ENCODE results near the gene BLOC1S3. TPM values are rescaled to one million over a fixed set of nuclear protein-coding genes. Genes with fewer than 3 reads are reported as not detected.

The BLOC1S3 gene
- total and polyA plus RNA-seq, 7 experiments from 2014 or later = 6.9 to 24.9 (median 15.4) TPM

GRCh38 chr19:45202637-45203036 is 24.1 kb downstream of the BLOC1S3 start:
- H3K9me3 Mint-ChIP-seq = no peaks in the 10 kb centered on the region
- intact Hi-C loops (cut with micrococcal nuclease) = no loop called here
- no peaks in the 10 kb centered on the region for H3K4me1 Mint-ChIP-seq
- Histone ChIP-seq H3K4me3 (ENCODE audit: low read length) (no peak overlapping the region), H3K36me3 (ENCODE audit: control insufficient read depth in 2 of 3, insufficient read depth in 3 of 3, low read length in 3 of 3) (no peaks in the 10 kb centered on the region), H3K4me1 (ENCODE audit: control insufficient read depth in 2 of 2, insufficient read depth in 2 of 2, low read length in 2 of 2) (no peaks in the 10 kb centered on the region), H3K9me3 (ENCODE audit: control insufficient read depth in 2 of 3, low read length in 3 of 3) (no peaks in the 10 kb centered on the region), H3K27me3 (ENCODE audit: control insufficient read depth in 2 of 2, insufficient read depth in 2 of 2, low read length in 2 of 2) (no peaks in the 10 kb centered on the region), H3K27ac (ENCODE audit: low read depth, low read length) (no peak overlapping the region)
- POLR2A ChIA-PET = no interaction called here
- H3K36me3 Mint-ChIP-seq = peaks cover 0 to 4% (median 0%) of the 10 kb centered on the region in 5 donors
- no peak overlapping the region for H3K27ac Mint-ChIP-seq
- DNase-seq (no peak), ATAC-seq (no peak)
- CTCF ChIA-PET = no interaction called here
- H3K4me3 Mint-ChIP-seq = no peak overlapping the region
- peaks cover 0 to 8% (median 0%) of the 10 kb centered on the region in 5 donors for H3K27me3 Mint-ChIP-seq

- Mint-ChIP-seq H3K36me3 (peaks cover 0 to 4% (median 0%) of the 10 kb centered on the region in 5 donors), H3K4me3 (no peak overlapping the region), H3K27me3 (peaks cover 0 to 9% (median 0%) of the 10 kb centered on the region in 5 donors), H3K27ac (no peak overlapping the region), H3K4me1 (peaks cover 0 to 6% (median 0%) of the 10 kb centered on the region in 7 donors), H3K9me3 (no peaks in the 10 kb centered on the region)
- no peaks in the 10 kb centered on the region for H3K4me1 ChIP-seq (ENCODE audit: control insufficient read depth in 2 of 2, insufficient read depth in 2 of 2, low read length in 2 of 2)
- no peak for ATAC-seq
- no peak overlapping the region for H3K4me3 ChIP-seq (ENCODE audit: low read length)
- DNase-seq = no peak
- no peaks in the 10 kb centered on the region for H3K36me3 ChIP-seq (ENCODE audit: control insufficient read depth in 2 of 3, insufficient read depth in 3 of 3, low read length in 3 of 3)
- CTCF ChIA-PET = no interaction called here
- H3K27ac ChIP-seq (ENCODE audit: low read depth, low read length) = no peak overlapping the region
- no peaks in the 10 kb centered on the region for H3K27me3 ChIP-seq (ENCODE audit: control insufficient read depth in 2 of 2, insufficient read depth in 2 of 2, low read length in 2 of 2)
- POLR2A ChIA-PET = no interaction called here
- H3K9me3 ChIP-seq (ENCODE audit: control insufficient read depth in 2 of 3, low read length in 3 of 3) = no peaks in the 10 kb centered on the region
- intact Hi-C loops (cut with micrococcal nuclease) = no loop called here
Observed at GRCh38 chr19:45205810-45206209, 27.2 kb downstream of the BLOC1S3 start.

DNA sequence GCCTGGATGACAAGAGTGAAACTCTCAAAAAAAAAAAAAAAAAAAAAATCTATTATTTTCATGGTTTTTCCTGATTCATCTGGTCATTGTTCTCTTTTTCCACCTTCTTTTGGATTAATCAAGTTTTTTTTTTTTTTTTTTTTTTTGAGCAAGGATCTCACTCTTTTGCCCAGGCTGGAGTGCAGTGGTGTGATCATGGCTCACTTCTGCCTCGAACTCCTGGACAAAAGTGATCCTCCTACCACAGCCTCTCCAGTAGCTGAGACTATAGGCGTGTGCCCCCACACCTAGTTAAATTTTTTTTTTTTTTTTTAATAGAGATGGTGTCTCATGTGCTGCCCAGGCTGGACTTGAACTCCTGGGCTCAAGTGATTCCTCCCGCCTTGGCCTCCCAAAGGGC is 27.7 kb downstream of the BLOC1S3 start:
- Histone ChIP-seq H3K4me1 (ENCODE audit: control insufficient read depth in 2 of 2, insufficient read depth in 2 of 2, low read length in 2 of 2) (no peaks in the 10 kb centered on the region), H3K27ac (ENCODE audit: low read depth, low read length) (no peak overlapping the region), H3K9me3 (ENCODE audit: control insufficient read depth in 2 of 3, low read length in 3 of 3) (no peaks in the 10 kb centered on the region), H3K36me3 (ENCODE audit: control insufficient read depth in 2 of 3, insufficient read depth in 3 of 3, low read length in 3 of 3) (no peaks in the 10 kb centered on the region), H3K4me3 (ENCODE audit: low read length) (no peak overlapping the region), H3K27me3 (ENCODE audit: control insufficient read depth in 2 of 2, insufficient read depth in 2 of 2, low read length in 2 of 2) (no peaks in the 10 kb centered on the region)
- H3K27ac Mint-ChIP-seq = no peak overlapping the region
- H3K36me3 Mint-ChIP-seq = peaks cover 0 to 4% (median 0%) of the 10 kb centered on the region in 5 donors
- intact Hi-C loops (cut with micrococcal nuclease) = no loop called here
- ATAC-seq (no peak), DNase-seq (no peak)
- no peaks in the 10 kb centered on the region for H3K9me3 Mint-ChIP-seq
- peaks cover 0 to 7% (median 0%) of the 10 kb centered on the region in 7 donors for H3K4me1 Mint-ChIP-seq
- H3K27me3 Mint-ChIP-seq = peaks cover 0 to 13% (median 1%) of the 10 kb centered on the region in 5 donors
- H3K4me3 Mint-ChIP-seq = no peak overlapping the region
- ChIA-PET POLR2A (no interaction called here), CTCF (no interaction called here)

GRCh38 chr19:45211751-45212381 is 33.3 kb downstream of the BLOC1S3 start:
- Histone ChIP-seq H3K27ac (ENCODE audit: low read depth, low read length) (no peak overlapping the region), H3K4me3 (ENCODE audit: low read length) (no peak overlapping the region), H3K36me3 (ENCODE audit: control insufficient read depth in 2 of 3, insufficient read depth in 3 of 3, low read length in 3 of 3) (no peaks in the 10 kb centered on the region), H3K27me3 (ENCODE audit: control insufficient read depth in 2 of 2, insufficient read depth in 2 of 2, low read length in 2 of 2) (no peaks in the 10 kb centered on the region), H3K9me3 (ENCODE audit: control insufficient read depth in 2 of 3, low read length in 3 of 3) (no peaks in the 10 kb centered on the region), H3K4me1 (ENCODE audit: control insufficient read depth in 2 of 2, insufficient read depth in 2 of 2, low read length in 2 of 2) (no peaks in the 10 kb centered on the region)
- Mint-ChIP-seq H3K4me1 (peaks cover 0 to 15% (median 6%) of the 10 kb centered on the region in 7 donors), H3K27me3 (peaks cover 21 to 41% (median 34%) of the 10 kb centered on the region in 5 donors), H3K36me3 (peaks cover 0 to 4% (median 0%) of the 10 kb centered on the region in 5 donors), H3K9me3 (peaks cover 0 to 2% (median 0%) of the 10 kb centered on the region in 11 donors), H3K27ac (no peak overlapping the region), H3K4me3 (no peak overlapping the region)
- intact Hi-C loops (cut with micrococcal nuclease) = no loop called here
- POLR2A ChIA-PET = no interaction called here
- ATAC-seq (no peak), DNase-seq (no peak)
- CTCF ChIA-PET = no interaction called here

- H3K4me3 ChIP-seq (ENCODE audit: low read length) = no peak overlapping the region
- peaks cover 0 to 4% (median 0%) of the 10 kb centered on the region in 5 donors for H3K36me3 Mint-ChIP-seq
- H3K4me1 Mint-ChIP-seq = peaks cover 0 to 15% (median 6%) of the 10 kb centered on the region in 7 donors
- no peak overlapping the region for H3K27ac ChIP-seq (ENCODE audit: low read depth, low read length)
- H3K27ac Mint-ChIP-seq = no peak overlapping the region
- DNase-seq (no peak), ATAC-seq (no peak)
- no peaks in the 10 kb centered on the region for H3K36me3 ChIP-seq (ENCODE audit: control insufficient read depth in 2 of 3, insufficient read depth in 3 of 3, low read length in 3 of 3)
- no peak overlapping the region for H3K4me3 Mint-ChIP-seq
- no peaks in the 10 kb centered on the region for H3K9me3 ChIP-seq (ENCODE audit: control insufficient read depth in 2 of 3, low read length in 3 of 3)
- peaks cover 24 to 46% (median 36%) of the 10 kb centered on the region in 5 donors for H3K27me3 Mint-ChIP-seq
- peaks cover 0 to 2% (median 0%) of the 10 kb centered on the region in 11 donors for H3K9me3 Mint-ChIP-seq
- intact Hi-C loops (cut with micrococcal nuclease) = no loop called here
- H3K27me3 ChIP-seq (ENCODE audit: control insufficient read depth in 2 of 2, insufficient read depth in 2 of 2, low read length in 2 of 2) = no peaks in the 10 kb centered on the region
- POLR2A ChIA-PET = no interaction called here
- H3K4me1 ChIP-seq (ENCODE audit: control insufficient read depth in 2 of 2, insufficient read depth in 2 of 2, low read length in 2 of 2) = no peaks in the 10 kb centered on the region
- CTCF ChIA-PET = no interaction called here
Observed at GRCh38 chr19:45213031-45213430, 34.4 kb downstream of the BLOC1S3 start.

DNA sequence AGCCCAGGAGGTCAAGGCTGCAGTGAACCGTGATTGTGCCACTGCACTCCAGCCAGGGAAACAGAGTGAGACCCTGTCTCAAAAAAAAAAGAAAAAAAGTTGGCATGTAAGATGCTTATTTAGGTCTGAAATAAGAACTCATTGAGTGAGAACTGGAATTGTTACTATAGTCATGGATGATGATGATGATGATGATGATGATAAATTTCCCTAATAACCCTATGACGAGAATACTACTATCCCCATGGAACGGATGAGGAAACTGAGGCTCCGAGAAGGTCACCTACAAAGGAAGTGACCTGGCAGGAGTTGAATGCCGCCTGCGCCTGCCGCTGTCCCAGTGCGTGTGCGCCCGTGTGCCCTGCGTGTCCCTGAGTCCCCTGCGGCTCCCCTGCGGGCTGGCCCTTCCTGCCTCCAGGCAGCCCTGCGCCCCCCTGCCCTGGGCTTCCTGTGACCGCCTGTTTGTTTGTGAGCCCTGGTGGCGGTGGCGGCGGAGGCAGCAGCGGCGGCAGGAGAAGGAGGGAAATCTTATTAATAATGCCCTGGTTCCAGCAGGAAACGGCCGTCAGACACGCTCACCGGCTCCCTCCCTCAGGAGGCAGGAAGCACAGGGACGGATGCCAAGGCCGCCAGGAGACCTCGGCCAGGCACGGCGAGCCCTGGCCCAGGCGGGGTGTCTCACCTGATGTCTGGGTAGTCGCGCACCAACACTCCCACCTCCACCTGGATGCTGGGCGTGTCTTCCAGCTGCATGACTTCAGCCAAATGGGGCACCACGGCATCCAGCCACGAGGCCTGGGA is 37.0 kb downstream of the BLOC1S3 start:
- H3K36me3 Mint-ChIP-seq = no peaks in the 10 kb centered on the region
- H3K9me3 ChIP-seq (ENCODE audit: control insufficient read depth in 2 of 3, low read length in 3 of 3) = no peaks in the 10 kb centered on the region
- no peak for ATAC-seq
- no peak for DNase-seq
- ChIA-PET POLR2A (no interaction called here), CTCF (interaction anchor here (0.7 kb wide), 1 partner anchor 1590 kb away, joined by 3 read pairs; no protein-coding TSS in a partner anchor)
- H3K27me3 Mint-ChIP-seq = peaks cover 34 to 62% (median 50%) of the 10 kb centered on the region in 5 donors
- H3K4me3 Mint-ChIP-seq = no peak overlapping the region
- intact Hi-C loops (cut with micrococcal nuclease) = no loop called here
- H3K36me3 ChIP-seq (ENCODE audit: control insufficient read depth in 2 of 3, insufficient read depth in 3 of 3, low read length in 3 of 3) = no peaks in the 10 kb centered on the region
- no peaks in the 10 kb centered on the region for H3K27me3 ChIP-seq (ENCODE audit: control insufficient read depth in 2 of 2, insufficient read depth in 2 of 2, low read length in 2 of 2)
- no peak overlapping the region for H3K4me3 ChIP-seq (ENCODE audit: low read length)
- H3K4me1 Mint-ChIP-seq = peaks cover 0 to 12% (median 5%) of the 10 kb centered on the region in 7 donors
- no peak overlapping the region for H3K27ac ChIP-seq (ENCODE audit: low read depth, low read length)
- no peak overlapping the region for H3K27ac Mint-ChIP-seq
- H3K4me1 ChIP-seq (ENCODE audit: control insufficient read depth in 2 of 2, insufficient read depth in 2 of 2, low read length in 2 of 2) = no peaks in the 10 kb centered on the region
- peaks cover 0 to 2% (median 0%) of the 10 kb centered on the region in 11 donors for H3K9me3 Mint-ChIP-seq
